Stimulated activated CD4-positive, alpha-beta T cell treated with anti-CD3 and anti-CD28 coated beads, Interleukin-1b, Interleukin-23, amount 100 ng/mL, for 24 hours (primary cell): ENCODE results near the gene NDFIP2.
"Not testable (repeated sequence)": the region's sequence is repeated elsewhere in the genome, so short reads cannot be mapped to it uniquely, and the experiment has no call there.

ENCODE experiments used
- DNase-seq, 4 experiments: peaks; one replicate each; pipeline ENCODE4 v3.0.0-alpha.2; 2020; ENCODE audit warnings: low read depth in 4 of 4, low spot score in 1 of 4

Gene NDFIP2

GRCh38 chr13:79531542-79532254 is 50.7 kb downstream of the NDFIP2 start:
- no peak for DNase-seq

- no peak for DNase-seq
These were observed 51.6 kb downstream of the NDFIP2 start for GRCh38 chr13:79532576-79532975.

- no peak for DNase-seq
These were observed 52.9 kb downstream of the NDFIP2 start for GRCh38 chr13:79533781-79534400.

DNA sequence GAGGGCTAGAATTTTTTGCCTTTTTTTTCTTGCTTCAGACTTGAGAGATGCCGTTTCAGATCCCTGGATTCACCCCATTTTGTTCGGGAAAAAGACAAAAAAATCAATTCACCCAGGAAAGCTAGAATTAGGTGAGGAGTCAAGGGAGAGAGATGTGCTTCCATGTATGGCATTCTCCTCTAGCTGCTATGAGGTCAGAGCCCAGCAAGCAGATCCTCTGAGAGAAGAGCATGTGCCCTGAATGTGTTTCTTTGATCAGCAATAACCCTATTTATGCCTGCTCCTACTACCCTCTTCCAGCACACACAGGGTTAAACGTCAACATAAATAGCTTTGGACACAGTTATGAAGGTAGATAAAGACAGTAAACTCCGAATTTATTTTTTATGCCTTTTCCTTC is 53.6 kb downstream of the NDFIP2 start:
- no peak for DNase-seq

GRCh38 chr13:79538757-79539156 is 57.8 kb downstream of the NDFIP2 start:
- no peak for DNase-seq

DNA sequence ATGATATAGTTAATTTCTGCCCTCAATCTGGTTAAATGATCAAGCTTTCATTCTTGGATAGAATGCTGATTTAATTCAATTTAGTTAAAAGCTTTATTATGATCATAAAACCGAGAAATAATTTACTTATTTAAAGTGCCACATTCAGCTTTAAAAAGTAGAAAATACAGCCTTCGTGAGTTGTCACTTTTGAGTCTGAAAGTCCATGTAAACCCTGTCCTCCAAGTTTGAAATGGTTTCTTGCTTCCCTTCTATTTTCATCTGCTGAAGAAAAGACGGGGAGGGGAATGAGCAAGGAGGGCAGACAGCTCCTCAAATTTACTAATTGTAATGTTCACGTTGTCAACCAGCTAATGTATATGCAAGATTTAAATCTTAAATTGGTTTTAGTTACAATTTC is 59.5 kb downstream of the NDFIP2 start:
- DNase-seq = no peak

GRCh38 chr13:79541426-79542049 is 60.6 kb downstream of the NDFIP2 start:
- DNase-seq = no peak

DNA sequence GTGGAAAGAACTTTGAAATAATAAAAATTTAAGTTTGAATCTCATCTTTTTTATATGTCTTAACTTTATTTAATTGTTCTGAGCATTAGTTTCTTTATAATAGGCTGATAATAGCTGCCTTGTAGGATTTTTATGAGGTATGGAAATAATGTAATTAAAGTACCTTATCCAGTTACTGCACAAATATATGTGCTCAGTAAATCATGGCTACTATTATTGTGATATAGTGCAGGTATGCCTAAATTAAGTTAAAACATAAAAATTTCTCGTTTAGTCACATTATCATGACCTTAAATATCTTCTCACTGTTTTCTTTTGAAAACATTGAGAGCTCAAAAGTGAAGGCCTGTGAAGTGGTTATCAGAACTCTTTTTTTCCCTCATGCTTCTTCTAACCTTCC is 62.9 kb downstream of the NDFIP2 start:
- DNase-seq = no peak

DNA sequence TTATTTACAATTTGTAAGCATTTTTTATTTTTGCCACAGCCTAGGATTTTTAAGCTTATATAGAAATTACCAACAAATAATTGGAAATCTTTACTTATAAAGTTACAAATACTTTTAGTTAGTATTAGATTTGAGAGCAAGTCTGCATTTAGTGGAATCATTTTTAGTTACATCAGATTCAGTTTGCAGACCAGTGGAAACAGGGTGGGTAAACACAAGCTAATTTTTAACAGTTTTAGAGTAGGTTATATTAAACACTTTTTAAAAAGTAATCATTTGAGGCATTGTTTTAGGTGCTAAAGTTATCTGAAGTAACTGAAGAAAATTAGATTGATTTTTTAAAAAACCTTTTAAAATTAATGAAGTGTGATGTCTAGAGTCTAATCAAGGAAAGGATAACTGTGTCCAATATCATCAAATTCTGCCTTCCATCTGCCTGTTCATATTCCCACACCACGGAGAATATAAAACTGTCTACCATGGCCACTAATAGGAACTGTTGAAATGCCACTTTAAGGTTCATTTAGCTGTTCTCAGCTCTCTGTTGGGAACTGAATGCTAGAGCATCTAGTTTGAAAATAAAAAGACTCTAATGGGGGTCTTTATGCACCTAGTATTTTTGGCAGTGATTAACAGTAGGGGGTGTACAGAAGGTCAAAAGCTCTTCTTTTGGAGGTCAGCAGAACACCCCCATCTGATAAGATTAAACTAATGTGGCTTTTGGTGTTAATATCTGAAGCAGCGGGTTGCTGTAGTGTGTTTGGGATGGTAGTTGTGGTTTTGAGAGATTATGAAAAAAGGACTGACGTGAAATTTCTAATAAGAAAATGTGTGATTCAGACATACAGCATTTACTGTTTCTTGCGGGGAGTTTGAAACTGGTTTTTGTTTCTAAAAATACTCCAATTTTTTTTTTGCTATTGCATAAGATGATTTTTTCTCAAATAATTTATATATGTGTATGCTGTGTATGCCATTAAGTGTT is 66.5 kb downstream of the NDFIP2 start:
- no peak for DNase-seq

DNA sequence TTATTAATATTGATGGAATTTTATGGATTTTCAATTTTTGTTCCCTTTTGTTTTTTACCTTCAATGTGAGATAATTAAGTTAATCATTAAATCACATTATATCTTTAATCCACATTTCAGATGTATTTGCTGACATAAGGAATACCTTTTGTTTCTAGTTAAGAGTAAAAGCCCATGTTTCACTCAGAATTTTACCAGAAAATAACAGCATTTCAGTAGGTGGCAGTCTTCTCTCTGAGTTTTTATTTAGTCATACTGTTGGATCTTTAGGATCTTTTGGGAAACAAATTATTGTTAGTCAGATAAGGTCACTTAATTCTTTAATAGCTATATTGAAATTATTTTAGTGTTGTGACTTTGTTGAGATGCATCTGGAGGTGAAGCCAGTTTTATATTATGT is 67.9 kb downstream of the NDFIP2 start:
- DNase-seq = no peak

- DNase-seq = no peak
These were observed 68.6 kb downstream of the NDFIP2 start for GRCh38 chr13:79549355-79550106.

GRCh38 chr13:79557666-79558065 is 76.7 kb downstream of the NDFIP2 start:
- no peak for DNase-seq

GRCh38 chr13:79560954-79561353 is 80.0 kb downstream of the NDFIP2 start:
- no peak for DNase-seq

- DNase-seq = no peak
These were observed 81.6 kb downstream of the NDFIP2 start for GRCh38 chr13:79562557-79562956.

DNA sequence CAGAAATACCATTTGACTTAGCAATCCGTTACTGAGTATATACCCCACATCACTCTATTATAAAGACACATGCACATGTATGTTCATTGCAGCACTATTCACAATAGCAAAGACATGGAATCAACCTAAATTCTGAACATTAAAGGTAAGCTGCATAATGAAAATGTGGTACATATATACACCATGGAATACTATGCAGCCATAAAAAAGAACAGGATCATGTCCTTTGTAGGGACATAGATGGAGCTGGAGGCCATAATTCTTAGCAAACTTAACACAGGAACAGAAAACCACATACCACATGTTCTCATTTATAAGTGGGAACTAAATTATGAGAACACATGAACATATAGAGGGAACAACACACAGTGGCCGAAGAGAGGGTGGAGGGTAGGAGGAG is 85.2 kb downstream of the NDFIP2 start:
- no peak for DNase-seq

GRCh38 chr13:79571147-79571546 is 90.2 kb downstream of the NDFIP2 start:
- no peak for DNase-seq

GRCh38 chr13:79573892-79574291 is 92.9 kb downstream of the NDFIP2 start:
- DNase-seq = not testable (repeated sequence)

GRCh38 chr13:79581870-79582315 is 100.9 kb downstream of the NDFIP2 start:
- no peak for DNase-seq

DNA sequence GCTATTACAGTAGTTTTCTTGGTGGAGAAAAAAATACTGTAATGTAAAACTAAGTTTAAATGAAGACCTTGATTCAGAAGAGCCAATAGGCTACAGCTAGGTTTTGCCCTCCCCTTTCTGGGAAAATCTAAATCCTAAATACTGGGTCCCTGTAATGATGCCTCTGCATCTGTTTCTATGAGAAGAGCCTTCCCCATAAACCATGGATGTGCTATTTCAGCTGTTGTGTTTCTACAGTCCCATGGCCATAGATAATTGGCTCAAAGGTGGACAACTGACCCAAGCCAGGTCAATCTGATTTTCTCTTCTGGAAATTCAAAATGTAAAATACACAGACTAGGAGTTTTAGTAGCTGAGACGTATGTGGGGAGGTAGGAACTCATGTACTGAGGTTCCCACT is 101.9 kb downstream of the NDFIP2 start:
- no peak for DNase-seq

DNA sequence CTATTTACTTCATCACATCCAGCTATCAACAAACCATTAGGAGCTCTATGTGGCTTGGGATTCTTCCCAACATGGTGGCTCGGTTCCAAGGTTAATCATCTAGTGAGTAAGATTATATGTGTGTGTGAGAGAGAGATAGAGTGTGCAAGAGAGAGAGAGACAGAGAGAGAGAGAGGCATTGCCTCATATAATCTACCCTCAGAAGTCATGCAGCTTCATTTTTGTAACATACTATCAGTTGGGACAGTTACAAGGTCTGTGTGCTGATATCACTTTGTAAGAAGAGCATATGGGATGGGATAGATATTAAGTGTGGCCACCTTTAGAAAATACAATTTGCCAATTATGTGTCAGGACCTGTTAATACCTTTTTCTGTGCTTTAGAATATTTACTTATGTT is 104.1 kb downstream of the NDFIP2 start:
- DNase-seq = no peak
